ENCODE data around the gene VSTM2B.

DNA sequence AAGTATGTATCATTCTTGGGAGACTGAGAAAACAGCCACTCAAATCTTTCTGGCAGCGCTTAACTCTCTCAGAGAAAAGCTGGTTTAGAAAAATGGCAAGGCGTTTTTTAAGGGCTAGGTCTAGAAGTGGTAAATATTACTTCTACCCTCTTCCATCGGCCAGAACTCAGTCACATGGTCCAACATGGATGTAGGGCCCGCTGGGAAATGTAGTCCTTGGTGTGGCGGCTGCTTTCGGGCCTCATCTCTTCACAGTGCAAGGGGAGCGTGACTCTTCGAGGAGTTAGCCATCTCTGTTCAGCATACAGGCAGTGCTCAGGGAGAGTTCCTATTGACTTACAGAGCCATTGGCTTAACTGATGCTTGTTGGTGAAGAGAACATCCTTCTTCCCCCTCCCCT, 6.3 kb downstream of the VSTM2B start:
- TF ChIP-seq CTCF (IDR thresholded peaks at IDR 0.05) (no peak), EZH2 (IDR thresholded peaks at IDR 0.05) (no peak)
